Caco-2 (cell line): ENCODE results near the gene ZRSR2. TPM values are rescaled to one million over a fixed set of nuclear protein-coding genes. Genes with fewer than 3 reads are reported as not detected.

Source experiments
- BruUV-seq: library from RNA; stranded (reverse); fragments of 400-500 nt; replicated peaks from 2 replicates; lab custom pipeline; 2021; lab: Mats Ljungman, UMichigan
- CTCF ChIA-PET: fragments of 300-600 bp; sonication (Branson Sonifier 250); formaldehyde crosslinking; loops from one replicate; lab custom pipeline; 2022; ENCODE audit warnings: antibody characterized with exemption; lab: Charles Lee
- POLR2A ChIA-PET: fragments of 300-600 bp; sonication (Branson Sonifier 250); formaldehyde crosslinking; loops from one replicate; lab custom pipeline; 2022; ENCODE audit warnings: antibody characterized with exemption; lab: Charles Lee
- DNase-seq, 2 experiments: peaks; one replicate each; pipeline versions ENCODE4 v3.0.0 to v3.0.0-alpha.2; 2020 to 2022
- H3K27me3 ChIP-seq: replicated peaks from 2 replicates; pipeline ENCODE4 v1.6.0; 2011; ENCODE audit warnings: low read length; ENCODE audit not compliant: control insufficient read depth, insufficient read depth
- H3K36me3 ChIP-seq: 2 replicates; pipeline ENCODE4 v1.5.1; 2011; ENCODE audit warnings: low read length; ENCODE audit not compliant: control insufficient read depth, insufficient read depth
- H3K4me1 ChIP-seq: fragments of 250-450 bp; sonication (Bioruptor Pico); 2 replicates; pipeline ENCODE4 v1.5.1; 2020; ENCODE audit warnings: mild to moderate bottlenecking
- H3K4me3 ChIP-seq: 2 replicates; pipeline ENCODE4 v1.5.1; 2011; ENCODE audit warnings: low read depth, mild to moderate bottlenecking, control low read depth, low read length
- H3K9me3 ChIP-seq: fragments of 250-450 bp; sonication (Bioruptor Pico); 2 replicates; pipeline ENCODE4 v1.5.1; 2020; ENCODE audit warnings: mild to moderate bottlenecking, moderate library complexity
- H3K27ac Mint-ChIP-seq: one replicate; pipeline ENCODE4 v1.8.0; 2022; ENCODE audit warnings: mixed read lengths; ENCODE audit not compliant: unreplicated experiment
- H3K27me3 Mint-ChIP-seq: one replicate; pipeline ENCODE4 v1.8.0; 2022; ENCODE audit warnings: mixed read lengths; ENCODE audit not compliant: insufficient read depth, unreplicated experiment
- H3K36me3 Mint-ChIP-seq: one replicate; pipeline ENCODE4 v1.8.0; 2022; ENCODE audit warnings: mild to moderate bottlenecking, mixed read lengths; ENCODE audit not compliant: insufficient read depth, unreplicated experiment
- H3K4me1 Mint-ChIP-seq: one replicate; pipeline ENCODE4 v1.8.0; 2022; ENCODE audit warnings: low read depth, mixed read lengths; ENCODE audit not compliant: unreplicated experiment
- H3K4me3 Mint-ChIP-seq: one replicate; pipeline ENCODE4 v1.8.0; 2022; ENCODE audit warnings: mild to moderate bottlenecking, moderate library complexity, mixed read lengths; ENCODE audit not compliant: unreplicated experiment
- H3K9me3 Mint-ChIP-seq: one replicate; pipeline ENCODE4 v1.8.0; 2022; ENCODE audit warnings: mixed read lengths; ENCODE audit not compliant: unreplicated experiment
- CTCF ChIP-seq, 2 experiments: fragments of 200-600 bp in 1 of 2; IDR thresholded peaks; 1 replicate in 1 of 2; 2 replicates in 1 of 2; pipeline versions ENCODE4 v1.5.1 to v1.8.0; 2011 to 2022; ENCODE audit warnings: antibody characterized with exemption in 1 of 2, control low read depth in 1 of 2, inconsistent platforms in 1 of 2, low read depth in 1 of 2, low read length in 1 of 2, mild to moderate bottlenecking in 1 of 2, moderate library complexity in 1 of 2; ENCODE audit not compliant: insufficient read depth in 1 of 2, severe bottlenecking in 1 of 2, unreplicated experiment in 1 of 2
- intact Hi-C: fragments of 100-400 bp; cut with micrococcal nuclease; formaldehyde crosslinking; loops from one replicate; pipeline ENCODE4 v1.10.0; 2022; ENCODE audit not compliant: unreplicated experiment
- total RNA-seq: library from RNA; stranded (reverse); gene quantifications from 2 replicates; pipeline ENCODE4 v1.2.3, GENCODE V29; 2022

The ZRSR2 gene
- total RNA-seq, 1 experiment from 2014 or later: 8.1 TPM

DNA sequence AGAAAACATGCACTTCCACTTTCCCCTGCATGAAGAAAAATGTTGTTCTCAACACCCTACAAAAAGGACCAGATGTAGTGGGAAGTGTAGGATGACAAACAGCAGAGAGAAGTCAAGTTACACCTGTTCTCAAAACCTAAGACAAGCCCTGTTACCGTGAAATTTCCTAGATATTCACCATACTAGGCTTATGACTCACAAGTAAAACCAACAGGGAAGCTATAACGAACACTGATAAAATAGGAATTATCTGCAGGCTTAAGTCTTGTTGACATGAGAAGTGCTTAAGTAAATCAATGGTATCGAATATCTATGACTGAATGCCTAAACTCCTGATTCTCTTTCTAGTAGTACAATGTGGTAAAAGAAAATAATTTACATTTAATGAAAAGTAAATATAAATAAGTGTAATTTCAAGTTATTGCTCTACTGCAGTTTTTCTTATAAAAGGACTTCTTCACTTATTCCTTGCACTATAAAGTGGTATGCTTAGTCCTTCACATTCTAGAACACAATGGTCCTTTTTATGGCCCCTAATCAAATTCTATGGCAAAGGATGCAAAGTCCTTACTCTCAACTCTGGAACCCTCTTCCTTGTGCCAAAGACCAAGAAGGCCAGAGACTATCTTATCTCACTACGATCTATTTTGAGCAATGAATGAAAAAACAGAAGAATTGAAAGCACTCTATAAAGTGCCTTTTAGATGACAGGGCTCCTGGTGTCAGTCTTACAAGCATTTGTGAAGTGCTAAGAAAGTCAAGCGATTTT, 44.7 kb downstream of the ZRSR2 start:
- Mint-ChIP-seq H3K9me3 (no peaks in the 10 kb centered on the region), H3K27ac (peak overlapping the region; percentile 53), H3K27me3 (no peaks in the 10 kb centered on the region), H3K4me1 (no peaks in the 10 kb centered on the region), H3K4me3 (peak overlapping the region; percentile 48), H3K36me3 (peaks cover 5% of the 10 kb centered on the region)
- Histone ChIP-seq H3K27me3 (no peaks in the 10 kb centered on the region), H3K4me3 (no peak overlapping the region), H3K9me3 (no peaks in the 10 kb centered on the region), H3K36me3 (no peaks in the 10 kb centered on the region), H3K4me1 (peaks cover 12% of the 10 kb centered on the region; the same call in 1 of the 2 replicates)
- BruUV-seq: no TSS peak
- peak in 1 of 2 experiments; percentile 24 for DNase-seq
- ChIA-PET POLR2A (no interaction called here), CTCF (interaction anchor here (1.2 kb wide), 1 partner anchor 20 kb away, joined by 4 read pairs; the partner anchor contains the start of gene AP1S2)
- intact Hi-C loops: loop anchor here (1.0 kb wide), 1 partner anchor 20 kb away; no protein-coding TSS in a partner anchor
- TF ChIP-seq CTCF (IDR thresholded peaks at IDR 0.05; ENCODE audit: insufficient read depth in 1 of 2, low read depth in 1 of 2, low read length in 1 of 2, severe bottlenecking in 1 of 2, unreplicated experiment in 1 of 2): no peak

- BruUV-seq: no TSS peak
- POLR2A ChIA-PET: no interaction called here
- Mint-ChIP-seq H3K27me3 (no peaks in the 10 kb centered on the region), H3K4me1 (no peaks in the 10 kb centered on the region), H3K27ac (no peak overlapping the region), H3K4me3 (no peak overlapping the region), H3K9me3 (no peaks in the 10 kb centered on the region), H3K36me3 (peaks cover 5% of the 10 kb centered on the region)
- no peak overlapping the region for H3K4me3 ChIP-seq
- intact Hi-C loops: no loop called here
- no peaks in the 10 kb centered on the region for H3K9me3 ChIP-seq
- CTCF ChIA-PET: no interaction called here
- H3K27me3 ChIP-seq: no peaks in the 10 kb centered on the region
- H3K36me3 ChIP-seq: no peaks in the 10 kb centered on the region
- DNase-seq: peak in 1 of 2 experiments; percentile 7
- peaks cover 12% of the 10 kb centered on the region; the same call in 1 of the 2 replicates for H3K4me1 ChIP-seq
- TF ChIP-seq CTCF (IDR thresholded peaks at IDR 0.05; ENCODE audit: insufficient read depth in 1 of 2, low read depth in 1 of 2, low read length in 1 of 2, severe bottlenecking in 1 of 2, unreplicated experiment in 1 of 2): peak in 1 of 2 experiments; percentile 28
These were observed 47.7 kb downstream of the ZRSR2 start for GRCh38 chrX:15838017-15838416.

DNA sequence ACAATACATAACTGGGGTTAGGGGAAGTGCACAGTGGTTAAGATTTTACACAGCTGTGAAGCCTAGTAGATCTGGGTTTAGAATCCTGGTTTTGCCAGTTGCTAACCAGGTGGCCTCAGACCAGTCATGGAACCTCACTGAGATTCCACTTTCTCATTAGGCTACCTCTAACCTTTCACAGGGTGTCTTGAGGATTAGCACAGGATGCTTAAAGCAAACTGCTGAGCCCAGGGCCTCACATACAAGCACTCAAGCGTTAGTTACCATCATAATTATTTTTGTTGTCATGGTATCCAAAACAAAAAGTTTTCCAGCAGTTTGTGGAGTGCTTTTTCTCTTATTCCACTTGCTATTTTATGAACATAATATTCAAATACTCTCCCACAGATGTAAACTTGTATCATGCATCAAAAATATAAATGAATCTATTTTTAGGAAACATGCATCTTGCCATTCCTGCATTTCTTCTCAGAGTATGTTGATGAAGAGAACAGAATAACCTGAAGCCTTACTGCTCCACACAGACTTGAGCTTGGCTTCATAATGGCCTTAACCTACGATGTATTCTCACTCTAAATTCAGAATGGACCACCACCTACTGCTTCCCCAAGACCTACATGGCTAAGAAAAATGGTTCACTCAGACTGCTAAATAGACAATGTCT, 51.7 kb downstream of the ZRSR2 start:
- Mint-ChIP-seq H3K4me3 (no peak overlapping the region), H3K9me3 (no peaks in the 10 kb centered on the region), H3K27me3 (no peaks in the 10 kb centered on the region), H3K4me1 (no peaks in the 10 kb centered on the region), H3K36me3 (no peaks in the 10 kb centered on the region), H3K27ac (no peak overlapping the region)
- no peak for TF ChIP-seq CTCF (IDR thresholded peaks at IDR 0.05; ENCODE audit: insufficient read depth in 1 of 2, low read depth in 1 of 2, low read length in 1 of 2, severe bottlenecking in 1 of 2, unreplicated experiment in 1 of 2)
- H3K4me1 ChIP-seq: no peaks in the 10 kb centered on the region
- no peaks in the 10 kb centered on the region for H3K36me3 ChIP-seq
- no peak for DNase-seq
- ChIA-PET POLR2A (no interaction called here), CTCF (no interaction called here)
- no peaks in the 10 kb centered on the region for H3K9me3 ChIP-seq
- intact Hi-C loops: no loop called here
- no peaks in the 10 kb centered on the region for H3K27me3 ChIP-seq
- no TSS peak for BruUV-seq
- no peak overlapping the region for H3K4me3 ChIP-seq
